Uterus (tissue), 2 donors: ENCODE results near the gene KCNK6.

Experiments
- POLR2A ChIP-seq, 2 donors: fragments of 450-650 bp; IDR thresholded peaks; one replicate each; pipeline ENCODE4 v1.6.1; 2016; ENCODE audit warnings: antibody characterized with exemption in 2 of 2, mild to moderate bottlenecking in 1 of 2, moderate library complexity in 1 of 2
- TF ChIP-seq, protein P1 (sequence below), 4 experiments: fragments of 200-600 bp in 2 of 4; fragments of 450-650 bp in 2 of 4; sonication (generic) in 2 of 4; IDR thresholded peaks; one replicate each; pipeline ENCODE4 v1.5.1; 2016 to 2019; ENCODE audit warnings: antibody characterized with exemption in 4 of 4, mild to moderate bottlenecking in 2 of 4, moderate library complexity in 1 of 4

DNA sequence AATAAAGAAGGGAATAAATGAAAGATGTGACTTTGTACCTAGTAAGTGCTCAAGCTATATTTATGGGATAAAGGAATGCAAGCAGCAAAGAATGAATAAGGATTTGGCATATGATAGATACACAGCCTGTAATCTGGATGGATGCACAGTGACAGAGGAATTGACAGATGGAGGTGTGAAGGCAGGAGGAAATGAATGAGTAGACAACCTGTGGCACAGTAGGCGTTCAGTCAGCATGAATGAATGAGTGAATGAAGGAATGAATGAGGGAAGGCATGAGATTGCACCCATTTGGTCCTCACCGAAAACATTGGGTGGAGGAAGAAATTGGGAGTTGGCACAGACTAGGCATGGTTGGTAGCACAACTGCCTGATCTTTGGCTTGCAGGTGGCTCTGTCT, 49.9 kb downstream of the KCNK6 start:
- TF ChIP-seq, protein P1, sequence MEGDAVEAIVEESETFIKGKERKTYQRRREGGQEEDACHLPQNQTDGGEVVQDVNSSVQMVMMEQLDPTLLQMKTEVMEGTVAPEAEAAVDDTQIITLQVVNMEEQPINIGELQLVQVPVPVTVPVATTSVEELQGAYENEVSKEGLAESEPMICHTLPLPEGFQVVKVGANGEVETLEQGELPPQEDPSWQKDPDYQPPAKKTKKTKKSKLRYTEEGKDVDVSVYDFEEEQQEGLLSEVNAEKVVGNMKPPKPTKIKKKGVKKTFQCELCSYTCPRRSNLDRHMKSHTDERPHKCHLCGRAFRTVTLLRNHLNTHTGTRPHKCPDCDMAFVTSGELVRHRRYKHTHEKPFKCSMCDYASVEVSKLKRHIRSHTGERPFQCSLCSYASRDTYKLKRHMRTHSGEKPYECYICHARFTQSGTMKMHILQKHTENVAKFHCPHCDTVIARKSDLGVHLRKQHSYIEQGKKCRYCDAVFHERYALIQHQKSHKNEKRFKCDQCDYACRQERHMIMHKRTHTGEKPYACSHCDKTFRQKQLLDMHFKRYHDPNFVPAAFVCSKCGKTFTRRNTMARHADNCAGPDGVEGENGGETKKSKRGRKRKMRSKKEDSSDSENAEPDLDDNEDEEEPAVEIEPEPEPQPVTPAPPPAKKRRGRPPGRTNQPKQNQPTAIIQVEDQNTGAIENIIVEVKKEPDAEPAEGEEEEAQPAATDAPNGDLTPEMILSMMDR (IDR thresholded peaks at IDR 0.05) = no peak
- no peak for TF ChIP-seq POLR2A (IDR thresholded peaks at IDR 0.05)
